Fibroblast of pulmonary artery (primary cell): ENCODE data around the gene ATG9B.

ENCODE experiments used
- DNase-seq: peaks from one replicate; pipeline ENCODE4 v3.0.0-alpha.2; 2010; ENCODE audit warnings: low read depth
- H3K4me3 ChIP-seq: replicated peaks from 2 replicates; pipeline ENCODE4 v1.5.1; 2011; ENCODE audit warnings: low read depth, mild to moderate bottlenecking, control low read depth, low read length, moderate library complexity
- CTCF ChIP-seq: IDR thresholded peaks from 2 replicates; pipeline ENCODE4 v1.5.1; 2011; ENCODE audit warnings: mild to moderate bottlenecking, control low read depth, low read length, inconsistent platforms; ENCODE audit errors: missing control alignments

The ATG9B gene

GRCh38 chr7:150994141-150994837, 30.0 kb downstream of the ATG9B start:
- DNase-seq: peak; percentile 37
- no peak overlapping the region for H3K4me3 ChIP-seq
- TF ChIP-seq CTCF: no peak

DNA sequence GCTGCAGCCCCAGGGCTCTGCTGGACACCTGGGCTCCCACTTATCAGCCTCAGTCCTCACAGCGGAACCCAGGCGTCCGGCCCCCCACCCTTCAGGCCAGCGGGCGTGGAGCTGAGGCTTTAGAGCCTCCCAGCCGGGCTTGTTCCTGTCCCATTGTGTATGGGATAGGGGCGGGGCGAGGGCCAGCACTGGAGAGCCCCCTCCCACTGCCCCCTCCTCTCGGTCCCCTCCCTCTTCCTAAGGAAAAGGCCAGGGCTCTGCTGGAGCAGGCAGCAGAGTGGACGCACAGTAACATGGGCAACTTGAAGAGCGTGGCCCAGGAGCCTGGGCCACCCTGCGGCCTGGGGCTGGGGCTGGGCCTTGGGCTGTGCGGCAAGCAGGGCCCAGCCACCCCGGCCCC, 30.8 kb downstream of the ATG9B start:
- no peak for DNase-seq
- no peak for TF ChIP-seq CTCF
- no peak overlapping the region for H3K4me3 ChIP-seq

- no peak for TF ChIP-seq CTCF
- peak; percentile 39 for DNase-seq
- no peak overlapping the region for H3K4me3 ChIP-seq
Observed at GRCh38 chr7:150992833-150993302, 31.4 kb downstream of the ATG9B start.

DNA sequence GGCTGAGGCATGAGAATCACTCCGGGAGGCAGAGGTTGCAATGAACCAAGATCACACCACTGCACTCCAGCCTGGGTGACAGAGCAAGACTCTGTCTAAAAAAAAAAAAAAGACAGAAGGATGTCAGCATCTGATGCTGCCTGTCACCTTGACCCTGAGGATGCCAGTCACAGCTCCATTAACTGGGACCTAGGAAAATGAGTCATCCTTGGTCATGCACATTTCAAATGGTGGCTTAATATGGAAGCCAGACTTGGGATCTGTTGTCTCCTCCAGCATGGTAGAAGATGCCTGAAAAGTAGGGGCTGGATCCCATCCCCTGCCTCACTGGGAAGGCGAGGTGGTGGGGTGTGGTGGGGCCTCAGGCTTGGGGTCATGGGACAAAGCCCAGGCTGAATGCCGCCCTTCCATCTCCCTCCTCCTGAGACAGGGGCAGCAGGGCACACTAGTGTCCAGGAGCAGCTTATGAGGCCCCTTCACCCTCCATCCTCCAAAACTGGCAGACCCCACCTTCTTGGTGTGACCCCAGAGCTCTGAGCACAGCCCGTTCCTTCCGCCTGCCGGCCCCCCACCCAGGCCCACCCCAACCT, 32.1 kb downstream of the ATG9B start:
- H3K4me3 ChIP-seq: no peak overlapping the region
- no peak for TF ChIP-seq CTCF
- DNase-seq: no peak

GRCh38 chr7:150990416-150991186, 33.7 kb downstream of the ATG9B start, which contains the start of gene NOS3:
TSS of gene NOS3 (plus strand) at chr7:150991017. CDS start at chr7:150993804, 2,787 bp downstream.
- no peak within 1 kb of the TSS for H3K4me3 ChIP-seq
- TF ChIP-seq CTCF: no peak
- DNase-seq: no peak

- no peak for DNase-seq
- H3K4me3 ChIP-seq: no peak overlapping the region
- TF ChIP-seq CTCF: no peak
Observed at GRCh38 chr7:150989456-150989855, 34.8 kb downstream of the ATG9B start.
